Measurements from ENCODE around the gene CMTM6.

GRCh38 chr3:32532434-32532833 lies 29.8 kb upstream of the CMTM6 start:
- no peak for TF ChIP-seq PATZ1 (CRISPR knock-in tag; IDR thresholded peaks at IDR 0.05; ENCODE audit: borderline replicate concordance)
- no peak for TF ChIP-seq SNAI2 (CRISPR knock-in tag; IDR thresholded peaks at IDR 0.05)
- no peak for TF ChIP-seq RARB (CRISPR knock-in tag; IDR thresholded peaks at IDR 0.05)
- no peak for TF ChIP-seq CREB5 (CRISPR knock-in tag; IDR thresholded peaks at IDR 0.05; ENCODE audit: low read depth)
- TF ChIP-seq POU6F1 (CRISPR knock-in tag; IDR thresholded peaks at IDR 0.05; ENCODE audit: borderline replicate concordance, low read depth), result no peak
